T-helper 1 cell treated with Interleukin-12 subunit alpha and Interleukin-12 subunit beta and Interleukin-4 antibody, amounts not matched to agents 30 μg/mL and 1 μg/mL, for 36 hours (primary cell): ENCODE data around the gene CHRNA7.

Experiments used
- H3K27ac Mint-ChIP-seq: one replicate; pipeline ENCODE4 v1.8.0; 2021; ENCODE audit warnings: mild to moderate bottlenecking, mixed read lengths
- H3K27me3 Mint-ChIP-seq: one replicate; pipeline ENCODE4 v1.8.0; 2021; ENCODE audit warnings: low read depth, mixed read lengths
- H3K36me3 Mint-ChIP-seq: one replicate; pipeline ENCODE4 v1.8.0; 2021; ENCODE audit warnings: low read depth, mixed read lengths
- H3K4me1 Mint-ChIP-seq: one replicate; pipeline ENCODE4 v1.8.0; 2021; ENCODE audit warnings: low read depth, mixed read lengths
- H3K4me3 Mint-ChIP-seq: one replicate; pipeline ENCODE4 v1.8.0; 2021; ENCODE audit warnings: mild to moderate bottlenecking, moderate library complexity, mixed read lengths
- H3K9me3 Mint-ChIP-seq: one replicate; pipeline ENCODE4 v1.8.0; 2021; ENCODE audit warnings: mixed read lengths

The CHRNA7 gene

DNA sequence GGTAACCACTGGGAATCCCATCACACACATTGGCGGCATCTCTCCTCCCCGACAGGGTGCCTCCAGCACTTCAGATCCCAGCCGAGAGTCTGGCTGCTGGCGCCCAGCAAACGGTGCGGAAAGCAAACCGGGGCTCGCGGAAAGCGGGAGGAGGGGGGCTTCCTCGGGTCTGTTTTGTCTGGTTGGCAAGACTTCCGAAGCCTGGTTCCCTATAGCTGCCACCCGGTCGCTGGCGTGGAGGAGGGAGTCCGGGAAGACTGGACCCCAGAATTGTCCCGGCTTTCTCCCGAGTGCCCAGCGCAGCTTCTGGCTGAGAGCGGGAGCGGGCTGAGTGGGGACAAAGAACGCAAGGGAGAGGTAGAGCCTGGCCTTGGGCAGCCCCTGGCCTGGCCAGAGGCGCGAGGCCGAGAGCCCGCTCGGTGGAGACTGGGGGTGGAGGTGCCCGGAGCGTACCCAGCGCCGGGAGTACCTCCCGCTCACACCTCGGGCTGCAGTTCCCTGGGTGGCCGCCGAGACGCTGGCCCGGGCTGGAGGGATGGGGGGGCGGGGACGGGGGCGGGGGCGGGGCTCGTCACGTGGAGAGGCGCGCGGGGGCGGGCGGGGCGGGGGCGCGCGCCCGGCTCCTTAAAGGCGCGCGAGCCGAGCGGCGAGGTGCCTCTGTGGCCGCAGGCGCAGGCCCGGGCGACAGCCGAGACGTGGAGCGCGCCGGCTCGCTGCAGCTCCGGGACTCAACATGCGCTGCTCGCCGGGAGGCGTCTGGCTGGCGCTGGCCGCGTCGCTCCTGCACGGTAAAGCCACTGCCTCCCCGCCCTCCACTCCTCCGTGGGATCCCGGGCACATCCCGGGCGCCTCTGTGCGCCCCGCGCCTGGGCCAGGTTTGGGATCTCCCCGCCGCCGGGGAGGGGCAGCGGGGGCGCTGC, at the start of gene CHRNA7:
Gene CHRNA7, plus strand, starts transcription at position 654 of the 920 bp plus-strand sequence. Its CDS starts 80 bp downstream, at position 734.
- H3K36me3 Mint-ChIP-seq: no peaks in the 10 kb centered on the region
- no peaks in the 10 kb centered on the region for H3K9me3 Mint-ChIP-seq

DNA sequence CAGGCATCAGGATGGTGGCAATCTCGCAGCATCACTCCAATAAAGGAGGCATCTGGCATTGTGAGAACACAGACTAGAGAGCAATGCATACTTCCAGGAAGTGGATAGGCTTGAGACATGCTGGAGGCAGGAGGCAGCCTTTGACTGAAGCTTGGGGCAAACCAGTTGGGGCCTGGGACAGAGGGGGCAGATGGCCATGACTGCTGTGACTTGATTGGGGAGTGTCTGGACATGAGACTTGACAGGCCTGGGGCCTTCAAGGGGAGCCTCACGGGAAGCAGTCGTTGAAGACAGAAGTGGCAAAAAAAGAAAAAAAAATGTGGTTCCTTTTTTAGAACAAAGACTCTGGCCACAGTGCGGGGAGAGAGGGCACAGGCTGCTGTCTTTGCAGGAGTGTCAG, 44.7 kb upstream of the CHRNA7 start:
- H3K9me3 Mint-ChIP-seq: no peaks in the 10 kb centered on the region
- H3K4me3 Mint-ChIP-seq: no peak overlapping the region
- no peaks in the 10 kb centered on the region for H3K36me3 Mint-ChIP-seq
- H3K27ac Mint-ChIP-seq: no peak overlapping the region
- peaks cover 5% of the 10 kb centered on the region for H3K4me1 Mint-ChIP-seq
- H3K27me3 Mint-ChIP-seq: peaks cover 9% of the 10 kb centered on the region

More for the DNA sequence above, at the start of gene CHRNA7:
- no peak within 1 kb of the TSS for H3K27ac Mint-ChIP-seq
- peaks cover 76% of the 10 kb centered on the region for H3K27me3 Mint-ChIP-seq
- peak within 1 kb of the TSS; percentile 23 for H3K4me3 Mint-ChIP-seq
- H3K4me1 Mint-ChIP-seq: no peaks in the 10 kb centered on the region

DNA sequence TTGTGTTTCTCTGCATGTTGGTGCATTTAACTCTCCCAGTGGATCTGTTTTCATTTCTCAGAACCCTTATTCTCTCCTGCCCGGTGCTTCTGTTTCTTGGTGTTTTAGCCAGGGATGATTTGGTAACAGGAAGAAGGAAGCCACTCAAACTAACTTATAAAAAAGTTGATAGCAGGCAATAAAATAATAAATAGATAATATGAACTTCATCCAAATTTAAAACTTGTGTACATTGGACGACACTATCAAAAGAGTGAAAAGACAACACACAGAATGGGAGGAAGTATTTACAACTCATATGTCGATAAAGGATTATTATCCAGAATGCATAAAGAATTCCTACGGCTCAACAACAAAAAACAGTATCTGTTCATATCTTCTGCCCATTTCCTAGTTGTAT, 37.3 kb upstream of the CHRNA7 start:
- H3K27ac Mint-ChIP-seq: no peak overlapping the region
- no peaks in the 10 kb centered on the region for H3K4me1 Mint-ChIP-seq
- H3K27me3 Mint-ChIP-seq: peaks cover 10% of the 10 kb centered on the region
- H3K36me3 Mint-ChIP-seq: no peaks in the 10 kb centered on the region
- no peaks in the 10 kb centered on the region for H3K9me3 Mint-ChIP-seq
- H3K4me3 Mint-ChIP-seq: no peak overlapping the region

DNA sequence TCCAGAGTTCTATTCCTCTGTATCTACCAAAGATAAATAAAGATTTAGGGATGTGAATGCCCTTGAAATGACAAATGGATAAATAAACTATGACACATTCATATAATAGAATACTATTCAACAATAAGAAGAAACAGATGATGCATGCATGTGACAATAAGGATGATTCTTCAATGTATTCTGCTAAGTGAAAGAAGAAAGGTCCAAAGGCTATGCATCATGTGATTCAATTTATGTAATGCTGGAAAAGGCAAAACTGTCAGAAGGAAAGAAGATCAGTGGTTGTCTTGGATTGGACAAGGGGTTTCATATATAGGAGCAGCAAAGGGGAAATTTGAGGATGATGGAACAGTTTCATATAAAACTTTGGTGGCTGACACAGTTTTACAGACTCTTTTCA, 32.6 kb upstream of the CHRNA7 start:
- no peaks in the 10 kb centered on the region for H3K9me3 Mint-ChIP-seq
- H3K4me1 Mint-ChIP-seq: no peaks in the 10 kb centered on the region
- H3K27ac Mint-ChIP-seq: no peak overlapping the region
- H3K27me3 Mint-ChIP-seq: peaks cover 11% of the 10 kb centered on the region
- no peak overlapping the region for H3K4me3 Mint-ChIP-seq
- H3K36me3 Mint-ChIP-seq: no peaks in the 10 kb centered on the region

DNA sequence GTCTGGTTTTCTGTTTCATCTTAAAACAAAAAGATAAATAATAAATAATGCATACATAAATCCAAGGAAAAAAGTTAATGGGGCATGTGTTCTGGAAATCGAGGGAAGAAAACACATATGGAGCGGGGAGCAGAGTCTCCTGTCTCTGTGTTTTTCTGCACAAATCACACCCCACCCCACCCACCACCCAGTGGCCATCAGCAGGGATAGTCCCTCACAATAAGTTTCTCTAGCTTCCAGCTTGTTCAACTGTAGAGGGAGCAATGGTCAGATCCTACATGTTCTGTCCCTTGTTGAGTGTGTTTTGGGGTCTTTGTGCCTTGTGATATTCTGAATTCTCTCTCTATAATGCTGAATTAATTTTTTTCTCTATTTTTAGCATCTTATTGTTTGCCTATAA, 26.8 kb upstream of the CHRNA7 start:
- Mint-ChIP-seq H3K36me3 (no peaks in the 10 kb centered on the region), H3K4me3 (no peak overlapping the region), H3K9me3 (no peaks in the 10 kb centered on the region), H3K27ac (no peak overlapping the region), H3K4me1 (no peaks in the 10 kb centered on the region), H3K27me3 (peaks cover 8% of the 10 kb centered on the region)

DNA sequence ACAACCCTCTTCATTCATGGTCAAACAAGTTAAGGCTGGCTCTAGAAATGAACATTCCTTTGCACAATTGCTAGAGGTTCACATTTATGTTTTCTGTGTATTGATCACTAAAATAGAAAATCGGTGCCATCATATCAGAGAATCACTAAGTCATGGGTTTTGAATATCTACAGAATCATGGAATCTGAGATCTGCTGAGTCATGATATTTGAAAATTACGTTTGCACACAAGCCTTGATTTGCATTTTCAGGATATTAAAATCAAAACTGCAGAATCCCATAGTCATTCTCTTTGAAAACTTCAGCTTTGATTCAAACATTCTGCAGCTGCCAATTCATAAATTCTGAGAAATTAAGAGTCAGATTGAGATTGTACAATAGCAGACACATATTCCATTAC, 26.1 kb upstream of the CHRNA7 start:
- no peaks in the 10 kb centered on the region for H3K4me1 Mint-ChIP-seq
- H3K27ac Mint-ChIP-seq: no peak overlapping the region
- H3K9me3 Mint-ChIP-seq: no peaks in the 10 kb centered on the region
- peaks cover 8% of the 10 kb centered on the region for H3K27me3 Mint-ChIP-seq
- no peaks in the 10 kb centered on the region for H3K36me3 Mint-ChIP-seq
- no peak overlapping the region for H3K4me3 Mint-ChIP-seq

DNA sequence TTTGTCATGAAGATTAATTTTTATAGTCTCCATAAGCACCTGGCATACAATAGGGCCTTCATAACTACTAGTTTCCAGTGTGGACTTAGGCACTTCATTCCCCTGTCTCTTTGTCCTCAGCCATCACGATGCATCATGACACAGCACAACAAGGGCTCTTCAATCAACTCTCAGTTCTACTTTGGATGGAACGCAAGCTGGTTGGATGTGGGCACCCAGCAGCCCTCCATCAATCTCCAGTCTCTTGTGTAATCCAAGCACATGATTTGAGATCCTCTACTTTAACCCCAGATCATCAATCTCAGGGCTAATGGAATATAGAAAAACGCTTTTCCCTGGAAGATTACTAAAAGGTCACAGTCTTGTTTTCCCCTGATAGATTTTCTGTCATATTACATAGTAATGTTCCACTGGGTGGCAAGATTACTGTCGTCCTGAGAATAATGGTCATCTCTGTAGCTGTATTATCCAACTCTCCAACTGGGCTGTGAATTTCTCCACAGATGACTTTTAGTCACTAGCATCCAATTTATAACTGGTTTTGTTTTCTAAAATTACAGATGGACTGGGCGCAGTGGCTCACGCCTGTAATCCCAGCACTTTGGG, 22.9 kb upstream of the CHRNA7 start:
- Mint-ChIP-seq H3K27ac (no peak overlapping the region), H3K4me1 (no peaks in the 10 kb centered on the region), H3K9me3 (no peaks in the 10 kb centered on the region), H3K4me3 (no peak overlapping the region), H3K36me3 (no peaks in the 10 kb centered on the region), H3K27me3 (peaks cover 9% of the 10 kb centered on the region)

DNA sequence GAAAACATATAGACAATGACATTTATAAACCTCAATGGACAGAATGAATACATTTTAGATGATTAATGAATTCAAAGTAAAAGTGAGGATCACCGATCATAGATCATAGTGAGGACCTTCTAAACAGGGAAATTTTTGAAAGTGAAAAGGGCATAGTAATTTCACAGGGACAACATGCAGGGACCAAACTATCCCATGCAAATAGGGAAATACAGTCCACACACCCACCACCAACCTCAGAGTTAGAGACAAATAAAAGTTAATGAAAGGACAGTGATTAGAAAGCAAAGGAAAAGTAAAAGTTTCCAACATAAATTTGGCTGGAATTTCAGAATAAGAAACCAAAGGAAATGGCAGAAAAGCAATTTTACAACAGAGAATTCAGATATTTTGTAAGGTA, 15.4 kb upstream of the CHRNA7 start:
- H3K36me3 Mint-ChIP-seq: no peaks in the 10 kb centered on the region
- peaks cover 5% of the 10 kb centered on the region for H3K9me3 Mint-ChIP-seq
- no peak overlapping the region for H3K4me3 Mint-ChIP-seq
- H3K4me1 Mint-ChIP-seq: no peaks in the 10 kb centered on the region
- H3K27me3 Mint-ChIP-seq: peaks cover 5% of the 10 kb centered on the region
- no peak overlapping the region for H3K27ac Mint-ChIP-seq

DNA sequence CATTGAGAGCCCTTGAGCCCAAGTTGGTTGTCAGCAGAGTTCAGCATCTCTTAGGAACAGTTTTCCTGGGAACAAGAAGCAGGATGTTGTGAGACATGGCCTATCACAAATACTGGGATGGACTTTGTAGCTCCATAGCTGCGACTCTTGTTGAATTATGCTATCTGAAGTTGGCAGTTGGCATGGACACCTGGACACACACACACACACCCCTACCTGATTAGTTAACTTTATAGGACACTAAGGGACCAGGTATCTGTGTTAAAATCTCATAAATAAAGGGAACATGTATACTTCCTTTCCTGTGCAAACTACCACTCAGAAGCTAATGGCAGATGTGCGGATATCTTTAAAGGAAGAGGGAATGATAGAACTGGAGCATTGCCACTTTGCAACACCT, 10.2 kb upstream of the CHRNA7 start:
- H3K4me3 Mint-ChIP-seq: no peak overlapping the region
- no peaks in the 10 kb centered on the region for H3K36me3 Mint-ChIP-seq
- H3K27ac Mint-ChIP-seq: no peak overlapping the region
- no peaks in the 10 kb centered on the region for H3K4me1 Mint-ChIP-seq
- H3K27me3 Mint-ChIP-seq: peaks cover 18% of the 10 kb centered on the region
- no peaks in the 10 kb centered on the region for H3K9me3 Mint-ChIP-seq

DNA sequence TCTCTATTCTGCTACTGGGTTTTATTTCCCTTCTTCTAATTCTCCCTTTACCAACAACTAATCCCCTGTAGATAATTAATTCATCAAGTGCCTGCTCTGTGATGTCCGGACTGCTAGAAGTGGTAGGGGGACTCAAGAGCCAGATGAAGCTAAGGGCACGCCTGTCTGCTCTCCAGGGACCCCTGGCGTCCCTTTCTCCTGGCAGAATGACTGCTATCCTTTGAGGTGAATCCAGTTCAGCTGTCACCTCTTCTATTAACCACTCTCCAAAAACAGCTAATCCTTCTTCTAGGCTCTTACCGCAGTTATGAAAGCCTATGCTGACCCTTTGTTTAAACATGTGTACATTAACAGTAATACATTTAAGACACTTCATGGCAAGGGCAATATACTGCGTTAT, 1.4 kb upstream of the CHRNA7 start:
- Mint-ChIP-seq H3K4me1 (no peaks in the 10 kb centered on the region), H3K4me3 (no peak overlapping the region), H3K27me3 (peaks cover 81% of the 10 kb centered on the region), H3K36me3 (no peaks in the 10 kb centered on the region), H3K9me3 (no peaks in the 10 kb centered on the region), H3K27ac (no peak overlapping the region)

DNA sequence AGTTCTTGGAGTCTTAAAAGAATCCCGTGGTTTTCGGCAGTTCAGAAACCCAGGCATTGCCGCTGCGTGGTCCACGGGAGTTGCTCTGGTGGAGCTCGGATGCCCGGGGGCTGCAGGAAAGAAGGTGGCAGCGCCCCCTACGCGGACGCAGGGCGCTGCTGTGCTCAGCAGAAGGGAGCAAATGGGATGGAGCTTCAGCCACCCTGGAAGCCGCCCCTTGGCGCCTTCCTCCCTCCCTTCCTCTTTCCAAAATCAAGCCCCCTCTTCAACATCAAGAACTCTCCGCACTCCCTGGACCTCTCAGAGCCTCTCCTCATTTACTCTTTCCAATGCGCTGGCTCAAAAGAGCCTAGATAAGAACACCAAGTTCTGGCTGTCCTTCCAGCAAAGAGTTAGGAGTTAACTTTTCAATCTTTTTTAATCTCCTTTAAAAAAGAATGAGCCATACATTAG, 880 bp upstream of the CHRNA7 start:
- Mint-ChIP-seq H3K27ac (no peak overlapping the region), H3K9me3 (no peaks in the 10 kb centered on the region), H3K4me1 (no peaks in the 10 kb centered on the region), H3K4me3 (no peak overlapping the region), H3K36me3 (no peaks in the 10 kb centered on the region), H3K27me3 (peaks cover 76% of the 10 kb centered on the region)

DNA sequence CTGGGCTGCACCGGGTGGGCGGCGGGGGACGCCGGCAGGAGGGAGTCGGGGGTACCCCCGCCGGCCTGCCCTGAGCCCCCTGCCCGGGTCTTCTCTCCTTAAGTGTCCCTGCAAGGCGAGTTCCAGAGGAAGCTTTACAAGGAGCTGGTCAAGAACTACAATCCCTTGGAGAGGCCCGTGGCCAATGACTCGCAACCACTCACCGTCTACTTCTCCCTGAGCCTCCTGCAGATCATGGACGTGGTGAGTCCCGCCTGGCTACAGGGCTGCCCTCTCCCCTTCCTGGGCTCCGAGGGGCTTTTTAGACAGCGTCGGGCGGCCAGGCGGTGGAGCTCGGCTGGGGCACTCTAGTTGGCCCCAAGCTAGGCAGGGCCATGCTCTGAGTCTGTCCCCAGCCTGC, 480 bp downstream of the CHRNA7 start:
- no peaks in the 10 kb centered on the region for H3K36me3 Mint-ChIP-seq
- peaks cover 71% of the 10 kb centered on the region for H3K27me3 Mint-ChIP-seq
- H3K4me3 Mint-ChIP-seq: no peak overlapping the region
- no peak overlapping the region for H3K27ac Mint-ChIP-seq
- H3K9me3 Mint-ChIP-seq: no peaks in the 10 kb centered on the region
- no peaks in the 10 kb centered on the region for H3K4me1 Mint-ChIP-seq

DNA sequence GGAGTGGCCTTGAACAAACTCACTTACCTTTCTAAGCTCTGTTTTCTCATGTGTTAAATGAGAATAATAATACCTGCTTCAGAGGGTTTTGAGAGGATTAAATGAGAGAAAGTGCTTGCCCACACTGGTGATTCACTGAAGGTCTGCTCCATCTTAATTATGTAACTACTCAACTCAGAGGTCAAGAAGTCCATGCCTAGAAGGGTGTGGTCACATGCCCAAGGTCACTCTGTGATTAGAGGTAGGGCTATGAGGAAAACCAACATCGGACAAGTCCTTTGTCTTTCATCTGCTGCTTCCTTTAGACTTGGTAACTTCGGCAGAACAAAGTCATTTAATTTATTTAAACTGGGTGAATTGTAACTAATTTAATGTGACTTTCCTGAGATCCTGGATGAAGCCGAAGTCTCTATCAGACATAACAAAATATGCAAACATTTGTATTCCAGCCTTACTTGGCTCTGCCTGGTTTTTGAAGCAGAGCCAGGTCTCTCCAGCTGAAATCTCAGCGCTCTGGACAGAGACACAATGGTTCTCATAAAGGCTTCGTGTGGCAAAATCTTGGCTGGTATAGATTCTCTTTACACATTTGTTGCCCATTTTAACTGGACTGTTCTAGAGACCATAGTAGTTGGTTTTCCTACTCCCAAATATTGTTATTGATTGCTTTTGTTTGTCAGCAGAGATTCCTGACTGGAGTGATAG, 3.0 kb downstream of the CHRNA7 start:
- Mint-ChIP-seq H3K4me1 (no peaks in the 10 kb centered on the region), H3K27me3 (peaks cover 56% of the 10 kb centered on the region), H3K4me3 (no peak overlapping the region), H3K9me3 (no peaks in the 10 kb centered on the region), H3K36me3 (no peaks in the 10 kb centered on the region), H3K27ac (no peak overlapping the region)

DNA sequence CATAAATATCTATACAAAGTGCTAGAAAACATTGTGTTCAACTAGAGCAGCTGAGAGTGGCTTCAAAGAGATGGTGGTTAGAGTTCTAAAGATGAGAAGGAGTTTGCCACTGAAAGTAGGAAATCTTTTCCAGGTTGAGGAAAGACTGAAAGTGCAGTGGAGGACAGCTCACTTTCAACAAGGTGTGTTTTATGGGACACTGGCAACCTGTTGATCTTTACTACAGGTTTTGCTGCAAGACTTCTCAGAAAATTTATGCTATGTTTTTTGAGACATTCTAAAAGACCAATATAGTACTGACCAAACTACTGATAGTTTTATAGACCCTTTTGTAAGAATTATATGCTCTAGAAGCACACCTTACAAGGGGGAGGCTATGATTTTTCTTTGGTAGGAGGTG, 3.8 kb downstream of the CHRNA7 start:
- H3K36me3 Mint-ChIP-seq: no peaks in the 10 kb centered on the region
- H3K9me3 Mint-ChIP-seq: no peaks in the 10 kb centered on the region
- no peak overlapping the region for H3K4me3 Mint-ChIP-seq
- no peaks in the 10 kb centered on the region for H3K4me1 Mint-ChIP-seq
- no peak overlapping the region for H3K27ac Mint-ChIP-seq
- H3K27me3 Mint-ChIP-seq: peaks cover 48% of the 10 kb centered on the region

DNA sequence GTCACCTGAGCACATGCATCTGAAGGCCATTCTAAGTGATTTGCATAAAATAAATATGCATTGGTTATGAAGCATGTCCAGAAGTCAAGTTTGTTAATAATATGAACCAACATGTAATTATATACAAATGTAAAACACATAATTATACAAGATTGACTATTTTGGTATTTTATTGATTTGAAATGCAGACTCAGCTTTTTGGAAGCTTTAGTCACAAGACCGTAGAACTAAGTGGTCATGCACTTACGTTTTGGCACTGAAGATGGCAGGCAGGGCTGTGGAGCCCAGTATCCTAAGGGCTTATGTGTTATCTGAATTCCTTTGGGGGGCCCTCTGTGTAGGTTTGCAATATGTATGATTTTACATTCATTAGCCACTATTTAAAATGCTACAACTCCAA, 5.0 kb downstream of the CHRNA7 start:
- no peak overlapping the region for H3K4me3 Mint-ChIP-seq
- H3K9me3 Mint-ChIP-seq: no peaks in the 10 kb centered on the region
- no peaks in the 10 kb centered on the region for H3K4me1 Mint-ChIP-seq
- H3K27ac Mint-ChIP-seq: no peak overlapping the region
- no peaks in the 10 kb centered on the region for H3K36me3 Mint-ChIP-seq
- H3K27me3 Mint-ChIP-seq: peaks cover 38% of the 10 kb centered on the region
